Activated T-cell treated with anti-CD3 and anti-CD28 coated beads for 4 hours (primary cell): ENCODE results near the gene CAPN15.

Experiments used
- DNase-seq: peaks from one replicate; pipeline ENCODE4 v3.0.0-alpha.2; 2020

The CAPN15 gene

DNA sequence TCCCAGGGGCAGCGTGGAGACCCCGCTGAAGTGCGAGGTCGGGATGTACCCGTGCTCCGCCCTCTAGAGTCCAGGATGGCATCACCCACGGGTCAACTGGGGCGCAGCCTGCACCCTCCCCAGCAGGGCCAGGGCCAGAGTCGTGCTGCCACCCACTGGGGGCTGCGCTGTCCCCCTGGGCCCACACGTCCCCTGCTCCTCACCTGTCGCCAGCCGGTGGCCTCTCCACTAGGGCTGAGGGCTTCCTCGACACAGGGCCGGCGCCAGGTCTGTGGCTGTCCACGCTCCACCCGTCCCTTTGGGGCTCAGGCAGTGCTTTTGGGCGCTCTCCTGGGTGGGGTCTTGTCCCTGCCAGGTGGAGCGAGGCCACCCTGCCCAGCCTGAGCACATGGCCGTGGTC lies 21.1 kb downstream of the CAPN15 start:
- DNase-seq, result no peak

DNA sequence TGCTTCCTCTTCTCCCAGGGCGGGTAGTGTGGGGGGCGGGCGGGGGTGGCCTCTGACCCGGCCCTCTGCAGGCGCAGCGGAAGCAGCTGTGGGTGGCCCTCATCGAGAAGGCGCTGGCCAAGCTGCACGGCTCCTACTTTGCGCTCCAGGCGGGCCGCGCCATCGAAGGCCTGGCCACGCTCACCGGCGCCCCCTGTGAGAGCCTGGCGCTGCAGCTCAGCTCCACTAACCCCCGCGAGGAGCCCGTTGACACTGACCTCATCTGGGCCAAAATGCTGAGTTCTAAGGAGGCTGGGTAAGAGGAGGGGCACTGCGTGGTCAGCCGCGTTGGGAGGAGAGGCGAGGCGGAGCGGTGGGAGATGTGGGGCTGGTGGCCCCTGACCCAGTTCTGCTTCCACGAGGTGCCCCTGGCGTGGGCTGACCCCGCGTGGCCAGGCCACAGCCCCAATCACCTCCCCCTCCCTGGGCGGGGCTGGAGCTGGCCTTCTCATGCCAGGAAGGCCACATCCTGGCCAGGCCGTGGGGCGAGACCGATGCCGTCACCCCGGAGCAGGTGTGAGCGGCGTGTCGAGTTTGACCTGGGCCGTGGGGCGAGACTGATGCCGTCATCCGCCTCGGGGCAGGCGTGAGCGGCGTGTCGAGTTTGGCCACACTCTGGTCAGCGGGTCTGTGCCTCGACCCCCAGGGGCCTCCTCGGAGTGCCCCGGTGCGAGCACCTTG lies 22.2 kb downstream of the CAPN15 start:
- DNase-seq, result no peak

DNA sequence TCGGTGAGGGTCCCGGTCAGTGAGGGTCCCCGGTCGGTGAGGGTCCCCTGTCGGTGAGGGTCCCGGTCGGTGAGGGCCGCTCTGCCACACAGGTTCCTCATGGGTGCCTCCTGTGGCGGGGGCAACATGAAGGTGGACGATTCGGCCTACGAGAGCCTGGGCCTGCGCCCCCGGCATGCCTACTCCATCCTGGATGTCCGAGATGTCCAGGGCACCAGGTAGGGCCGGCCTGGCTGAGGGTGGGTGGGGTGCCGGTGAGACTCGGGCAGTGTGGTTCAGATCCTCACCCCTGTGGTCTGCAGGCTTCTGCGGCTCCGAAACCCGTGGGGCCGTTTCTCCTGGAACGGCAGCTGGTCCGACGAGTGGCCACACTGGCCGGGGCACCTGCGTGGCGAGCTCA lies 23.7 kb downstream of the CAPN15 start:
- no peak for DNase-seq

DNA sequence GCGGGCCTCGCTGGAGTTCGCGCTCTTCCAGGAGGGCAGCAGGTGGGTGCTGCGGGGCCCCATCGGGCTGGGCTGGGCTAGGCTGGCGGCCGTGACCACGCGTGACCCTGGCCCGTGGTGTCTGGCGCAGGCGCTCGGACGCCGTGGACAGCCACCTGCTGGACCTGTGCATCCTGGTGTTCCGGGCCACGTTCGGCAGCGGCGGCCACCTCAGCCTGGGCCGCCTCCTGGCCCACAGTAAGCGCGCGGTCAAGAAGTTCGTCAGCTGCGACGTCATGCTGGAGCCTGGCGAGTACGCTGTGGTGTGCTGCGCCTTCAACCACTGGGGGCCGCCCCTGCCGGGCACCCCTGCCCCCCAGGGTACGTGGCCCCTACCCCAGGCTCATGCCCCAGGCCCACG lies 24.7 kb downstream of the CAPN15 start:
- no peak for DNase-seq

DNA sequence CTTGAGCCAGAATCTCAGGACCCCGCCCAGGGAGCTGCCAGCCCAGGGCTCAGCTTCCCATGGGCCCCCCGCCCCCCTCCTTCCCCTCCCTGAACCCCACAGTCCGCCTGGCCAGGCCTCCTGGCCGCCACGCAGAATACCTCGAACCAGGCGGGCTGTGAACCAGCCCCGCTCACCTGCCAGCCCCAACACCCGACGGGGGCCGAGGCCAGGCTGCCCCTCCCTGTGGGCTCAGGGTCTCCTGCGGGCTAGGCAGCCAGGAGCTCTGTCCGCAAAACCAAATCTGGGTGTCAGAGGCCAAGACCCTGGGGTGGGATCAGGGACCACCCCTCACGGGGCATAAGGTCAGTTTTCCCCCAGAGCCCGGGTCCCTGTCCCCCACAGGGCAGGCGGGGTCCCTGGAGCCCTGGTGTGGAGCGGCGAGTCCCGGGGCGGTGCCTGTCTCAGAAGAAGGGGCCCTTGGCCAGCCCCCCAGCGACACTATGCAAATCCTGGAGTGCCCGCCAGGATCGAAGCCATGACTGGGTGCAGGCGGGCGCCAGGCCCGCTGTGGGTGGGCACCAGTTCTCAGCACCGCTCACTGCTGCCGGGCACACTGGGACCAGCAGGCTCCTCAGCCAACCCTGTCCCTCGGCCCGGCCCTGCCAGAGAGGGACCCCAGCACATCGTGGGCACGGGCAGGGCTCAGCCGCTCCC lies 26.2 kb downstream of the CAPN15 start:
- DNase-seq, result no peak

DNA sequence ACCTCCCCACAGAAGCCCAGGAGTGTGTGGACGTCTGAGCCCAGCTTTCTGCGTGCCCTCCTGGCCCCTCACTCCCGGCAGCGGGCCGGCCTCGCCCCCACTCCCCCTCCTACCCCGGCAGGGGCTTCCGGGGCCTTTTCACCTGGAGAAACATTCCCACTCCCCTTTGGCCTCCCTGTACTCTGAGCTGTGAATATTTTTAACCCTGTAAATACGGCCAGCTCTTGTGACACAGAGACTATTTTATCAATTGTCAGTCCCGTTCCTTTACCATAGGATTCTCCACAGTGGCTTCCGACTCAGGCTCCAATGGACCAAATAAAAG lies 26.7 kb downstream of the CAPN15 start:
- DNase-seq, result no peak

DNA sequence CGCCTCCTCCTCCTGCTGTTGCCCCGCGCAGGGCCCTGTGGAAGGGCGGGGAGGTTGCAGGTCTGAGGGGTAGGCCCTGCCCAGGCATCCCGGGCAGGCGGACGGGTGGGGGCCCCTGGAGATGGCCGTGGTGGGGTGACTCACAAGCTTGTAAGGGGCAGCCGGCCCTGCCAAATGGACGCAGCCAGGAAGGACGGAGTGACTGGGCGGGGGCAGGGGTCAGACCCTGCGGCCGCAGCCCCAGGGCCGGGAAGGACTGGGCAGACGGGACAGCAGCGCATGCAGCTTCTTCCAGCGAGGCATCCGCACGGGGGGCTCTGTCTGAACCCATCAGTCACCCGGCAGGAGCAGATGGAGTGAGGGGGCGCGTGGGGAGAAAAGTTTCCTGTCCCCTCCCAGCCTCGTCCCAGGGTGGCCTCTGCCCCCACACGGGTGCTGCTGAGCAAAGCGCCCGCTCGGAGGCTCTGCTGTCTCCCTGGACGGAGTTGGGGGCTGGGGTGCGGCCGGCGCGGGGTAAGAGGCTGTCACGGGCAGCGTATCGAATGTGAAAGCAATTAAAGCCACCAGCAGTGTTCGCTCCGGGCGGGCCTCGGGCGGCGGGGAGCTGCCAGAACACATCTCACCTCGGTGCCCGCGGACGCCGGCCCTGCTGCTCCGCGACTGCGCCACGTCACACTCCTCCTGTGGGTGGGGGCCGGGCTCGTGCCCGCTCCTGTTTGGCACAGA lies 27.3 kb downstream of the CAPN15 start:
- no peak for DNase-seq

DNA sequence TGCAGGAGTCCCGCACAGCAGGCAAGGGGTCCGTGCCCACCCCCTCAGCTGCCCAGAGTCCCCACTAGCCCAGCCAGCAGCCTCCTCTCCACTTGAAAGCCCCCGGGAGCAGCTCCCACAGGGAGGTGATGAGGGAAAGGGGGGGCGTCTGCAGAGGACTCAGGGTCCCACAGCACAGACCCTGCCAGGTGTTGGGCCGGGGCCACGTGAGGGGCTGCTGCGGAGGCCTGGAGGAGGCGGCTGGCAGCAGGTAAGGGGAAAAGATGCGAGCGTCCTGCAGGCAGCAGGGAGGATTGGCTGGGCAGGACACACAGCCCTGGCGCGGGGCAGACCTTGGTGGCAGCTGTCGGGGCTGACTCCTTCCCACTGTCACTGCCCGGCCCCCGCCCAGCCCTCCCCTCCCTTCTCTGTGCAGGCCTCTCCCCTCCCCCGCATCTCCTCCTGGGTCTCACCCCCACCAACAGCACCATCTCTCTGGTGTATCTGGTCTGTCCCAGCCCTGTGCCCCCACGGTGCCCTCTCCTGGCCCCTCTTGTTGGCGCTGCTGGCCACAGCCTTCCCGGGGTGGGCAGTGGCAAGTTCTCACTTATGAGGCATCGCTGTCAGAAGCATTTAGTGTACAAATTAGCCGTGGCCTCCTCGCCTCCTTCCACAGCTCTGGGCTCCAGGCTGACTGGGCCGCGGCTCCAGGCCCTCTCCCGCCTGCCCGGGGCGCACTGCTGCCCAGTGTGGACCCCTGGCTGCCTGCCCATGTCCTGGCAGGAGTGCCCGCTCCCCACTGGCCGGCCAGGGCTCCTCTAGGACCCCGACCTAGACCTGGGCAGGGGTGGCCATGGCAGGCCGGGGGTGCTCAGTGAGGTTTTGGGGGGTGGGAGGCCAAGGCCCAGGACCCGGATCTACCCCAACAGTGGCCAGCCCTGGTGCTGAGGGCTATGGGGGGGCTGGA lies 28.3 kb downstream of the CAPN15 start:
- no peak for DNase-seq

DNA sequence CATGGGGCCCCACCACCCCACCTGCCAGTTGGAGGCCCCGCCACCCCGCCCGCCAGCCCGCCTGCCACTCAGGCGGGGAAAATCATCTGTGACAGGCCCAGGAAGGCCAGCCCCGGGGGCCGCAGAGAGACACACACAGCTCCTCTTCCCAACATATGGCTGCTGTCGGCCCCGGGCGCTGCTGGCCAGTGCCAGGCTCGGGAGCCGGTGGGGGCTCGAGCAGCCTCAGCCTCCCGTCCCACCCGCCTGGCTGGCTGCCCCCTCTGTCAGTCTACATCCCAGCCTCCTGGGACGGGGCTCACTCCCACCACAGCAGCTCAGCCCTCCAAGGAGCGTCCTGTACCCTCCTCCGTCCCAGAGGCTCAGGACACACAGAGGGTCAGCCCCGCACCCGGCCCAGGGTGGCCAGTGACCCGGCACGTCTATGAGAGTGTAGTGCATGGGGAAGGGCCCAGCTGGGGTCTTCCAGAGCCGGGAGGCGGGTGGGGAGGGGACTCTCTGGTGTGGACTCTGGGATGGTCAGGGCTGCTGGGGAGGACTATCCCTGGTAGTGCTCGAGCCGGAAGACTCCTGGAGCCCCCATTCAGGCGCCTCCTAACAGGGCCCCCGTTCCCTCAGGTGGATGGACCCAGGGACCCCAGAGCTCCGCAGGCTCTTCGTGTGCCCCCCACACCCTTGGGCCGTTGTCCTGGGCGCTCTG lies 29.1 kb downstream of the CAPN15 start:
- DNase-seq, result no peak

DNA sequence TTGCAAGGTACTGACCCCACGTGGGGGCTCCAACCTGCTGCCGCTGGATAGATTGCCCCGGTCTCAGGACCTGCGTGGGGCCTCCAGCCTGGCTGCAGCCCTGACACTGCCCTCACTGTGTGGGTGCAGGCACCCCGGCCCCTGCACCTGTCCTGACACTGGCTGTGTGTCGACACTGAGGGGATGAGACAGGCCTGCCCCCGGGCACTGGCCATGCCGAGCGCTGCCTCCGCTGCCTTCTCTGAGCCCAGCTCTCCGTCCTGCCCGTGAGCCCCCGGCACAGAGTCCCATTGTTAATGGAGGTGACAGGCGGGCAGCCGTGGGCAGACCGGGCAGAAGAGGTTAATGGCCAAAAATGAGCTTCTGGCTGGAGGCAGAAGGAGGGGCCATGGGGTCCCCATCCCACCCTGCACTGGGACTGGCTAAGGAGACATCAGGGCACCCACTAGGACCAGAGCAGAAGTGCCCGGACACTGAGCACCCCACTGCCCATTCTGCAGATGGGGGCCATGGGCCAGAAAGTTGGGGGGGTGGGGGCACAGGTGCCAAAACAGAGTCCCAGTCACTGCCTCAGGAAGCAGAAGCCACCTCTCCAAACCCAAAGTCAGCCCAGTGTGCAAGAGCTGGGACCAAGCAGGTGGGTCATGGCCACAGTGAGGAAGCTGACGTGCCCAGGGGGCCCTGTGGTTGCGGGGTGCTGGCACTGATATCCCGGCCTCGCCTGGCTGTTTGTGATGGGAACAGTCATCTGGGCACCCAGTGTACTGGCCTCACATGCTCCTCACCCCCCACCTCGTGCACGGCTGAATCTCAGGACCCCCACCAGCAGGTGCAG lies 30.2 kb downstream of the CAPN15 start:
- DNase-seq, result no peak

DNA sequence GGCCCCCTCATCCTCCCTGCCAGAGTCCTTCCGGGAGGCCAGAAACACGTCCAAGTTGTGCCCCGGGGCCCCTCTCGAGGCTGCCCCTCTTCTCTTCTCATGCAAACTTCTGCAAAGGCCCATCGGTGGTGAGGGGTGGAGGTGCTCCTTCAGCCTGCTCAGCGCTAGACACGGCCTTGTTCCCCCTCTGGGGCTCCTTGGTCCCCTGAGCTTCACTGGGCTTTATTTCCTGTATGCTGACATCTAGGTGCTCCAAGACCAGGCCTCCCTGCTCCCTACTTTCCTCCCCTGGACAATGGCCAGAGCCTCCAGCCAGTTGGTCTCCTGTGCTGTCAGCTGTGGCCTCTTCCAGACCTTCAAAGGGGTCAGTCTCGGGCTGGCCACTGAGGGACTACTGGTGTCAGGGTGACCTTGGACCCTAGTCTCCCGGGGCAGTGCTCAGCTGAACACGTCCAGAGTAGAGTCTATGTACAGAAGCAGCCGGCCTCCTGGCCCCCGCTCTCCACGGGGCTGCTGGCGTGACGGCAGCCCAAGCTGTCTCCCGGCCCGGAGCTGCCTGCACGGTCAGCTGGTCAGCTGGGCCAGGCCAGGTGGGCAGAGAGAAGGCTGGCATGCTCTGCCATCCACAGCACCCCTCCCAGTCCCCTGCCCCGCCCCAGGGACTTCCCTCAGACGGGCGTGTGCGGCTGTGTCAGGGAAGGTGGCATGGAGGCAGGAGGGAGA lies 30.9 kb downstream of the CAPN15 start:
- no peak for DNase-seq

DNA sequence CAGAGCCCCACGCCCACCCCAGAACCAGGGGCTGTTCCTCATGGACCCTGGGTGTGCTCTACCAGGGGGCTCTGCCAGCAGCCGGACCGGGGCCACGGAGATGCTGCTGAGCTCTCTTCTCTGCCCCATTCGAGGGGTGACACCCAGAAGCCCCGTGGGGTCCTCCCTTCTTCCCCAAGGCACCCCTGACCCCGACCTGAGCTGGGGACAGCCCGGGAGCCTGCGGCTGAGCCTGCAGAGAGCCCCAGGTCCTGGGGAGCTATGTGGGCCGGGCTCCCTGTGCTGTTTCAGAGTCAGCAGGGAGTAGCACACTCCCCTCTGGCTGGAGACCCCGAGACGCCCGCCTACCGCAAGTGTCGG lies 31.5 kb downstream of the CAPN15 start:
- no peak for DNase-seq

DNA sequence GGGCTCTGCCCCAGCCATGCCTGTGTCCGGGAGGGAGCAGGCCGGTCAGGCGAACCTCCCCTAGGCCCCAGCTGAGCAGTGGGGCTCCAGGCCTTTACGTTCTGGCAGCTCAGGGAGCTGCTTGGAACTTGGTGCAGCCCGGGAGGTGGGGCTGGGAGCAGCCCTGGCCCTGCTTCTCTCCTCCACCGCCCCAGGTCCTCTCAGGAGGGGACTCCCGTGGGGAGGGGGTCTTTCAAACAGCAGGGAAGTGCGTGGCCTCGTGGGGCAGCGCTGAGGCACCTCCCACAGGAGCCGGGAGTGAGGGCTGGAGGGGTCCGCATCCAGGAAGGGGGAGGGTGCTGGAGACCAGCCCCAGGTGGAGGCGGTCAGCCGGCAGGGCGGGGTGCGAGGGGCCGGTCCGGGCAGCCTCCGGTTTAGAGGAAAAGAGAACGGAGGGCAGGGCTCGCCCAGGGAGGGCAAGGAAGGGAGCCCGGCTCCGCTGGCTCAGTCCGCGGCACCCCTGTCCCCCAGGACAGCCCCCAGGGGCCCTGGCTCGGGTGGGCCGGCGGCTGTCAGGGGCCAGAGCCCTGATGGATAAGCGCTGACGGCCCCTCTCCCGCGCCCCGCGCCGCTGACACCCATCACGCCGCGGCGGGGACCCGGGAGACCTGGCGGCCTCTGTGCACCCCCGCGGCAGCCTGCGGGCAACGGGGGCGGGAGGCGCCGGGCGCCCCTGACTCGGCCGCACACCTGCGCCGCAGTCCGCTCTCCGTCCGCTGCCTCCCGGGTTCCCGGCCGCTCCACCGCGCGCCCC lies 32.1 kb downstream of the CAPN15 start:
- no peak for DNase-seq

DNA sequence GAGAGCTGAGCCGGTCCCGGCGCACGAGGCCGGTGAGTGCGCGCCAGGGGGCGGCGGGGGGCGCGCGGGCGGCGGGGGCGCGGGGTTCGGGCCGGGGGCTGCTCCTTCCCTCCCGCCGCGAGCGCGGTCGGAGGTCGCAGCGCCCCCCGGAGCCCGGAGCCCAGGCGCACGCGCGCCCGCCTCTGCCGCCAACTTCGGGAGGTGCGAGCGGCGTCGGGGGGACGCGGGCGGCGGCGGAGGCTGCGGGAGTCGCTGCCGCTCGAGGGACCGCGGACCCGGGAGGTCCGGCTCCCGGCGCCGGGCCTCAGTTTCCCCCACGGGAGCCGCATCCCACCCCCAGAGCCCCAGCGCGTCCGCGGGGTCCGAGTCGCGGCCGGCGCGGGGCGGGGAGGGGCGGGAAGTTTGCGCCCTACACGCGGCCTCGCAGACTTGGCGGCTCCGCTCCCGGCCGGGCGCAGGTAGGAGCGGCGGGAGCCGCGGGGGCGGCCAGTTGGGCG lies 32.7 kb downstream of the CAPN15 start, which contains the start of gene PRR35:
TSS of gene PRR35 (plus strand) at position 191 of the 497 bp plus-strand sequence. CDS start 2,901 bp downstream, outside the sequence.
- no peak for DNase-seq

DNA sequence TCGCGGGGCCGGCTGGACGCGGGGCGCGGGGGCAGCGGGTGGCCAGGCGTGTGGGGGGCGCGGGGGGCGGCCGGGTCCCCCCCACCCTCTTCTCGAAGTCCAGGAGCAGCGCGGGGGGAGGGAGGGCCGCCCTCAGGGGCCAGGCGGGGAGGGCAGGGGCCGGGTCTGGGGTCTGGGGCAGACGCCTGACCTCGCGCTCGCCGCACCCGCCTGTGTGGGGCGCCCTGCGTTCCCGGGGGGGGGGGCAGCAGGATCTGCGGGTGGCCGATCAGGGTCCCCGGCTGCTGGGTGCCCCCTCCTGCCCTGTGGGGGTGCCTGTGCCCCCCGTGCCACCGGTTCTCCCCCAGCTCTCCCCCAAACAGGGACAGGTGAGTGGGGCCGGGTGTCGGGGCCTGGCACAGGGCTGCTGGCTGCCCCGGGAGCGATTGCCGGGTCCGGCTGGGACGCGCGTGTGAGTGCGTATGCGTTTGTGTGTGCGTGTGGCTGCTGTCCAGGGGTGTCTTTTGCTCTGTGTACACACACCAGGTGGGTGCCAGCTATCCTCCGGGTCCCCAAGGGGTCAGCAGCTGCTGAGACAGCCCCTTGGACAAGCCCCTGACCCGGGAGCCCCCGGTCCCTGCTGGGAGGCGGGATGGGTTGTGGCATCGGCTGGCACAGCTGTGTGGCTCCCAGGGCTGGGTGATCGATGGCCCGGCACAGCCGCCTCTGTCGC lies 33.3 kb downstream of the CAPN15 start:
- no peak for DNase-seq

DNA sequence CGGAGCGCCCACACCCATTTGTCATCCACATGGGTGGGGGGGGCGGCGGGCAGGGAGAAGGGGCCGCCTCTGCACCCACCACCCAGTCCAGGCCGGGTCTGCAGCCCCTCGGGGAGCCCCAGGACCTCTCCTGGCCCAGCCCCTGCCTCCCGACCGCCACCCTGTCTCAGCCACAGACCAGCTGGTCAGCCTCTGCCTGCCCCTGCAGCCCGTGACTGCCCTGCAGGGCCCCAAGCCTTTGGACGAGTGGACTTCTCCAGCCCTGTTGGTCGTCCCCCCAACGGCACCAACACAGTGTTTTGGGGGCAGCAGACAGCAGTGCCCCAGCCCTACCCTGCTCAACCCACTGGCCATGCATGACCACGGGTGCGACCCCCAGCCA lies 33.9 kb downstream of the CAPN15 start:
- no peak for DNase-seq

DNA sequence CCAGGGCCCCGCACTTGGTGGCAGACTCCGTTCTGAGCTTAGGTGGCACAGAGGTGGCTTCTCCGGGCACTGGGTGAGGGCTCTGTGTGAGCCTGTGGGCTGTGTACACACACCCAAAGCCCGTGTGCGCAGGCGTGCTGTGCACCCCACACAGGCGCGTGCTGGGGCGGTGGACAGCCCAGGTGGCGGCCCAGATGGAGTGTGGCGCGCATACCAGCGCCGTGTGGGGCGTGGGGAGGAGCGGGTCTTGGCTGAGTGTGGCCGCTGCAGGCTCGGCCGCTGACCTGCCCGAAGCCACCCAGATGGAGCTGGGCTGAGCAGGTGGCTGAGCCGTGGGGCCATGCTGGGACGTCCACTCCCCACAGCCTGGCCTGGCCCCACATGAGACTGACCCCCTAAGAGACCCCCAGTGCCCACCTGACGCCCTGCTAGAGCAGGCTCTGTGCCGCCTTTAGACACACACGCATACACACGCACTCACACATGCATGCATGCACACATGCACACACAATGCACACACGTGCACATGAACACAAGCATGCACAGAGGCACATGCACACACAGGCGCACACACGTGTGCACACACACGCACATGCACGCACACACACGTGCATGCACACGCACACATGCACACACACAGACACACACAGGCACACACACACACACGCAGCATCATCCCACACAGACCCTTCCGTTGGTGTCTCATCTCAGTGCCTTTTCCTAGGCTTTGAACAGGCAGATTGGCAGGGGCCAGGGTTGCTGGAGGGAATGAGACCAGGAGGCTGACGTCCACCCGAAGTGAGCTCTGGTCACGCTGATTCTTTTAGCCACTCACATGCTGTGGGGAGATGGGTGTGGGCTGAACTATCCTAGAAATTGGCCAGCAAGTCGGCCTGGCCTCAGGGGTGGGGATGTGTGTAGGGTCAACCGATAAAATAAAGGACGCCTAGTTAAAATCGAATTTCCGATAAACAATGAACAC lies 34.7 kb downstream of the CAPN15 start:
- DNase-seq, result no peak
